AG09319 (cell line): Measurements from ENCODE around the gene TRIM44.
"Not testable (repeated sequence)": the region's sequence is repeated elsewhere in the genome, so short reads cannot be mapped to it uniquely, and the experiment has no call there.

Experiments
- DNase-seq: peaks from one replicate; pipeline ENCODE4 v3.0.0-alpha.2; 2010; ENCODE audit warnings: low read depth; ENCODE audit errors: extremely low read depth
- TF ChIP-seq, protein P1 (sequence below): IDR thresholded peaks from 2 replicates; pipeline ENCODE4 v1.5.1; 2011; ENCODE audit warnings: low read depth, mild to moderate bottlenecking, inconsistent platforms, low read length, moderate library complexity

Gene TRIM44

GRCh38 chr11:35661534-35661933, 1.0 kb upstream of the TRIM44 start:
- no peak for DNase-seq
- TF ChIP-seq, protein P1, sequence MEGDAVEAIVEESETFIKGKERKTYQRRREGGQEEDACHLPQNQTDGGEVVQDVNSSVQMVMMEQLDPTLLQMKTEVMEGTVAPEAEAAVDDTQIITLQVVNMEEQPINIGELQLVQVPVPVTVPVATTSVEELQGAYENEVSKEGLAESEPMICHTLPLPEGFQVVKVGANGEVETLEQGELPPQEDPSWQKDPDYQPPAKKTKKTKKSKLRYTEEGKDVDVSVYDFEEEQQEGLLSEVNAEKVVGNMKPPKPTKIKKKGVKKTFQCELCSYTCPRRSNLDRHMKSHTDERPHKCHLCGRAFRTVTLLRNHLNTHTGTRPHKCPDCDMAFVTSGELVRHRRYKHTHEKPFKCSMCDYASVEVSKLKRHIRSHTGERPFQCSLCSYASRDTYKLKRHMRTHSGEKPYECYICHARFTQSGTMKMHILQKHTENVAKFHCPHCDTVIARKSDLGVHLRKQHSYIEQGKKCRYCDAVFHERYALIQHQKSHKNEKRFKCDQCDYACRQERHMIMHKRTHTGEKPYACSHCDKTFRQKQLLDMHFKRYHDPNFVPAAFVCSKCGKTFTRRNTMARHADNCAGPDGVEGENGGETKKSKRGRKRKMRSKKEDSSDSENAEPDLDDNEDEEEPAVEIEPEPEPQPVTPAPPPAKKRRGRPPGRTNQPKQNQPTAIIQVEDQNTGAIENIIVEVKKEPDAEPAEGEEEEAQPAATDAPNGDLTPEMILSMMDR, result no peak

DNA sequence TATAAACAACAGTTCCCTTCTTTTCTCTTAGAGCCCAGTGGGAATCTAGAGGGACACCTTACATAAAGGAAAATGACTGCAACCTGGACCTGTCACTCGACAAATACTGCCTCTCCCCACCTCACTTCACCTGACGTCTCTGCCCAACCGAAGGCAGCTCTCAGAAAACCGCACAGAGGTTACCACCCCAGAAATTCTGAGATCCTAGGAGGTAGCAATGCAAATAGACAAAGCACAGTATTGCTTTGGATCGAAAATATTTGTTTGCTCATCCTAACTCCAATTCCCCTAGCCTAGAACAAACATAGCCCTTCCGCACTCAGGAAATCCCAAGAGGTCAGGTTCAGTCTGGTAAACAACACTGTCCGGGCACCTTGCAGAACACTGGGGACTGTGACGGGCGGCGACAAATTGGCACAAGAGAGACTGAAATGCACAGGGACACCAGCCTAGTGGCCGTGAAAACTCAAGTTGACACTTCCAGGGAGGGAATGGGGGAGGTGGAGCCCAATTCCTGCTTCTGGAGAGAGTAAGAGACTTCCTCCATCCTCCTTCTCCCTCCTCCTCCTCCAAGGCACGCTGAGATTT, 420 bp upstream of the TRIM44 start:
- TF ChIP-seq, protein P1, result no peak
- DNase-seq, result no peak

DNA sequence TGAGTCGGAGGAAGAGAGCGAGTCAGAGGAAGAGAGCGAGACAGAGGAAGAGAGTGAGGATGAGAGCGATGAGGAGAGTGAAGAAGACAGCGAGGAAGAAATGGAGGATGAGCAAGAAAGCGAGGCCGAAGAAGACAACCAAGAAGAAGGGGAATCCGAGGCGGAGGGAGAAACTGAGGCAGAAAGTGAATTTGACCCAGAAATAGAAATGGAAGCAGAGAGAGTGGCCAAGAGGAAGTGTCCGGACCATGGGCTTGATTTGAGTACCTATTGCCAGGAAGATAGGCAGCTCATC, 780 bp downstream of the TRIM44 start:
- DNase-seq, result no peak
- TF ChIP-seq, protein P1, result no peak

DNA sequence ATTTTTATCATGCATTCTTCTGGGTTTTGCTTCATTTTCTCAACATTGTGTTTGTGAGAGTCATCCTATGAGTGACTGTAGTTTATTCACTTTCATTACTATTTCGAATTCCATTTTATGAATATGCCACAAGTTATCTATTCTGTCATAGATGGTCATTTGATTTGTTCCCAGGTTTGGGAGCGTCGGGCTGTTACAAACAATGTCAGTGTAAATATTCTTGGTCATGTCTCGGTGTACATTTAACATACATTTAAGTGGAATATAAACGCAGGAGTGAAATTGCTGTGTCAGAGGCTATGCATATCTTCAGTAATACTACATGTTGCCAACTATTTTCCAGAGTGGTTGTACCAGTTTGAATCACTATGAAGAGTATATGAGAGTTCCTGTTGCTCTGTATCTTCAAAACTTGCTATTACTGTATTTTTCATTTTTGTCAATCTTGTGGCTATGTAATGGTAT, 2.4 kb downstream of the TRIM44 start:
- TF ChIP-seq, protein P1, result no peak
- no peak for DNase-seq

DNA sequence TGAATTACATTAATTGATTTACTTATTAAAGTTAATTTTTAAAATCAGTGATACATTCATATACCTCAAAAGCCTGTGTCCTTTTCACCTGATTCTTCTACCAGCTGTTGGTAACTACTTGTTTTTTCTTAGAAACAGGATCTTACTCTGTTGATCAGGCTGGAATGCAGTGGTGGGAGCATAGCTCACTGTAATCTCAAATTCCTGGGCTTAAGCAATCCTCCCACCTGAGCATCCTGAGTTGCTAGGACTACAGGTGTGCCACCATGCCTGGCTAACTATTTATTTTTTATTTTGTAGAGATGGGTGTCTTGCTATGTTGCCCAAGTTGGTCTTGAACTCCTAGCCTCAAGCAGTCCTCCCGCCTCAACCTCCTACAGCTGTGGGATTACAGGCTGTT, 4.7 kb downstream of the TRIM44 start:
- no peak for DNase-seq
- TF ChIP-seq, protein P1, result no peak

DNA sequence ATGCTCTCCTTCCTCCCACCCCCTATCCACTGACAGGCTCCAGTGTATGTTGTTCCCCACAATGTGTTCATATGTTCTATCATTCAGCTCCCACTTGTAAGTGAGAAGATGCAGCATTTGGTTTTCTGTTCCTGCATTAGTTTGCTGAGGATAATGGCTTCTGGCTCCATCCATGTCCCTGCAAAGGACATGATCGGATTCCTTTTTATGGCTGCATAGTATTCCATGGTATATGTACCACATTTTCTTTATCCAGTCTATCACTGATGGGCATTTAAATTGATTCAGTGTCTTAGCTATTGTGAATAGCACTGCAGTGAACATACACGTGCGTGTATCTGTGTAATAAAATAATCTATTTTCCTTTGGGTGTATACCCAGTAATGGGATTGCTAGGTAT, 5.8 kb downstream of the TRIM44 start:
- not testable (repeated sequence) for DNase-seq

DNA sequence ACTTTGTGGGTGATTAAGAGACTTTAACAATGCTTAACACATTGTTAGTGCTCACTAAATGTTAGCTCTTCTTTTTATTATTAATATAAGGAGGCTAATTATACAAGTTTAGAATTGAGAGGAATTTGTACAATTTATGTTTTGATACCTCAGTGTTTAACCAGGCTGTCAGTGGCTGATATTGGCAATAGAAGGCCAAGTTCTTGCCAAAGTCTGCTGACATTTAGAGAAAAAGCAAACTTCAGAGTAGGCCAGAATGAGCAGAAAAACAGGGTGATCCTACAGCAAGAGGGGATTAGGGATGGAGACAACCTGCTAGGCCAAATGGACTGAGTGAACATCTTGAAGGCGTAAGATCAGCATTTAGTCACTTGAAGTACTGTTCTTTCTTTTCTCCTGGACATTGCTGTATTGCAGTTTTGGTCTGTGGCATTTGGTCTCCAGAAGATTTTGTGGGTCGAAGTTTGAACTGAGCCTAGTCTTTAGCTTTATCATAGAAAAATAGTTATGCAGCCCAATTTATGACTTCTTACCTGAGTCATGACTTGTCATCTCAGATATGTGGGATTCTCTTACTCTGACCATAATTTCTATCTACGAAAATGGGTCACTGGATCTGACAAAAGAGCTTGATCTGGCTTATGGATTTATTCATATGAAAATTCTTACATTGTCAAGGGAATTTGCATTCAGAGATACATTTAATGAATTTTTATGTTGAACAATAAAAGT, 9.0 kb downstream of the TRIM44 start:
- DNase-seq, result no peak
- TF ChIP-seq, protein P1, result no peak

- DNase-seq, result no peak
Measured at GRCh38 chr11:35672608-35673007, 10.0 kb downstream of the TRIM44 start.

More at GRCh38 chr11:35672608-35673007, 10.0 kb downstream of the TRIM44 start:
- TF ChIP-seq, protein P1, result no peak
